Spleen (tissue), 7 donors: Measurements from ENCODE around the gene CLIC2.

Source experiments
- POLR2A ChIP-seq, 3 donors: fragments of 450-650 bp; IDR thresholded peaks; one replicate each; pipeline ENCODE4 v1.5.1; 2017; ENCODE audit warnings: antibody characterized with exemption in 3 of 3, mild to moderate bottlenecking in 1 of 3
- POLR2AphosphoS5 ChIP-seq, 3 donors: sonication (generic); formaldehyde crosslinking; IDR thresholded peaks; one replicate each; pipeline ENCODE4 v1.5.1; 2017; ENCODE audit warnings: antibody characterized with exemption in 3 of 3
- TF ChIP-seq, protein P1 (sequence below), 11 experiments: fragments of 200-600 bp in 7 of 11; fragments of 450-650 bp in 4 of 11; sonication (generic) in 4 of 11; IDR thresholded peaks in 8 of 11; conservative IDR thresholded peaks in 3 of 11; 1 replicate in 7 of 11; 2 replicates in 4 of 11; pipeline versions ENCODE4 v1.4.0 to v1.8.0; 2016 to 2021; ENCODE audit warnings: antibody characterized with exemption in 11 of 11, inconsistent platforms in 4 of 11, mild to moderate bottlenecking in 1 of 11
- donor health status: DM: no; HTN: no; CAD: no; lungs with moderate emphysema.
- donor health status: DM: no; HTN: no; CAD: no.
- donor health status: DM: no; HTN: no; CAD: no.

GRCh38 chrX:155279873-155280272 is 54.5 kb downstream of the CLIC2 start:
- TF ChIP-seq, protein P1, sequence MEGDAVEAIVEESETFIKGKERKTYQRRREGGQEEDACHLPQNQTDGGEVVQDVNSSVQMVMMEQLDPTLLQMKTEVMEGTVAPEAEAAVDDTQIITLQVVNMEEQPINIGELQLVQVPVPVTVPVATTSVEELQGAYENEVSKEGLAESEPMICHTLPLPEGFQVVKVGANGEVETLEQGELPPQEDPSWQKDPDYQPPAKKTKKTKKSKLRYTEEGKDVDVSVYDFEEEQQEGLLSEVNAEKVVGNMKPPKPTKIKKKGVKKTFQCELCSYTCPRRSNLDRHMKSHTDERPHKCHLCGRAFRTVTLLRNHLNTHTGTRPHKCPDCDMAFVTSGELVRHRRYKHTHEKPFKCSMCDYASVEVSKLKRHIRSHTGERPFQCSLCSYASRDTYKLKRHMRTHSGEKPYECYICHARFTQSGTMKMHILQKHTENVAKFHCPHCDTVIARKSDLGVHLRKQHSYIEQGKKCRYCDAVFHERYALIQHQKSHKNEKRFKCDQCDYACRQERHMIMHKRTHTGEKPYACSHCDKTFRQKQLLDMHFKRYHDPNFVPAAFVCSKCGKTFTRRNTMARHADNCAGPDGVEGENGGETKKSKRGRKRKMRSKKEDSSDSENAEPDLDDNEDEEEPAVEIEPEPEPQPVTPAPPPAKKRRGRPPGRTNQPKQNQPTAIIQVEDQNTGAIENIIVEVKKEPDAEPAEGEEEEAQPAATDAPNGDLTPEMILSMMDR (IDR thresholded peaks at IDR 0.05 in 8 of 11, conservative IDR thresholded peaks at IDR 0.05 in 3 of 11), result no peak
- TF ChIP-seq POLR2AphosphoS5 (IDR thresholded peaks at IDR 0.05), result no peak
- TF ChIP-seq POLR2A (IDR thresholded peaks at IDR 0.05), result no peak
